GM11168 (cell line): ENCODE measurements around the gene PLXNC1.

Source experiments
- in situ Hi-C: fragments of 300-500 bp; cut with MboI; formaldehyde crosslinking; loops from one replicate; pipeline ENCODE4 v1.12.0; 2022; ENCODE audit warnings: low sequenced_read_pairs; ENCODE audit not compliant: unreplicated experiment

PLXNC1 gene

GRCh38 chr12:94225947-94226630 lies 77.7 kb downstream of the PLXNC1 start:
- in situ Hi-C loops = no loop called here

GRCh38 chr12:94227066-94227465 lies 78.7 kb downstream of the PLXNC1 start:
- in situ Hi-C loops = no loop called here

- in situ Hi-C loops = no loop called here
These were observed 80.1 kb downstream of the PLXNC1 start for GRCh38 chr12:94228488-94228907.

- in situ Hi-C loops = no loop called here
These were observed 81.5 kb downstream of the PLXNC1 start for GRCh38 chr12:94229902-94230301.

GRCh38 chr12:94230357-94230905 lies 82.1 kb downstream of the PLXNC1 start:
- in situ Hi-C loops = no loop called here

GRCh38 chr12:94231709-94232108 lies 83.3 kb downstream of the PLXNC1 start:
- in situ Hi-C loops = no loop called here

- in situ Hi-C loops = no loop called here
These were observed 87.5 kb downstream of the PLXNC1 start for GRCh38 chr12:94235848-94236247.

GRCh38 chr12:94239332-94239993 lies 91.1 kb downstream of the PLXNC1 start:
- in situ Hi-C loops = no loop called here

GRCh38 chr12:94240171-94240570 lies 91.8 kb downstream of the PLXNC1 start:
- in situ Hi-C loops = no loop called here

GRCh38 chr12:94242901-94243300 lies 94.5 kb downstream of the PLXNC1 start:
- in situ Hi-C loops = no loop called here

- in situ Hi-C loops = no loop called here
These were observed 96.1 kb downstream of the PLXNC1 start for GRCh38 chr12:94244165-94245133.

- in situ Hi-C loops = no loop called here
These were observed 97.4 kb downstream of the PLXNC1 start for GRCh38 chr12:94245631-94246383.

- in situ Hi-C loops = no loop called here
These were observed 98.9 kb downstream of the PLXNC1 start for GRCh38 chr12:94247246-94247645.

- in situ Hi-C loops = no loop called here
These were observed 100.2 kb downstream of the PLXNC1 start for GRCh38 chr12:94248582-94248981.

- in situ Hi-C loops = no loop called here
These were observed 101.8 kb downstream of the PLXNC1 start for GRCh38 chr12:94250130-94250529.

GRCh38 chr12:94254270-94254669 lies 105.9 kb downstream of the PLXNC1 start:
- in situ Hi-C loops = no loop called here

GRCh38 chr12:94255006-94255405 lies 106.6 kb downstream of the PLXNC1 start:
- in situ Hi-C loops = loop anchor here (5.0 kb wide), 1 partner anchor 38 kb away; no protein-coding TSS in a partner anchor

- in situ Hi-C loops = loop anchor here (5.0 kb wide), 1 partner anchor 38 kb away; no protein-coding TSS in a partner anchor
These were observed 107.1 kb downstream of the PLXNC1 start for GRCh38 chr12:94255428-94255827.

GRCh38 chr12:94258593-94258992 lies 110.2 kb downstream of the PLXNC1 start:
- in situ Hi-C loops = loop anchor here (5.0 kb wide), 1 partner anchor 41 kb away; no protein-coding TSS in a partner anchor

- in situ Hi-C loops = no loop called here
These were observed 111.6 kb downstream of the PLXNC1 start for GRCh38 chr12:94260017-94260416.
